ENCODE results near the gene PIK3C2B.

PIK3C2B gene

DNA sequence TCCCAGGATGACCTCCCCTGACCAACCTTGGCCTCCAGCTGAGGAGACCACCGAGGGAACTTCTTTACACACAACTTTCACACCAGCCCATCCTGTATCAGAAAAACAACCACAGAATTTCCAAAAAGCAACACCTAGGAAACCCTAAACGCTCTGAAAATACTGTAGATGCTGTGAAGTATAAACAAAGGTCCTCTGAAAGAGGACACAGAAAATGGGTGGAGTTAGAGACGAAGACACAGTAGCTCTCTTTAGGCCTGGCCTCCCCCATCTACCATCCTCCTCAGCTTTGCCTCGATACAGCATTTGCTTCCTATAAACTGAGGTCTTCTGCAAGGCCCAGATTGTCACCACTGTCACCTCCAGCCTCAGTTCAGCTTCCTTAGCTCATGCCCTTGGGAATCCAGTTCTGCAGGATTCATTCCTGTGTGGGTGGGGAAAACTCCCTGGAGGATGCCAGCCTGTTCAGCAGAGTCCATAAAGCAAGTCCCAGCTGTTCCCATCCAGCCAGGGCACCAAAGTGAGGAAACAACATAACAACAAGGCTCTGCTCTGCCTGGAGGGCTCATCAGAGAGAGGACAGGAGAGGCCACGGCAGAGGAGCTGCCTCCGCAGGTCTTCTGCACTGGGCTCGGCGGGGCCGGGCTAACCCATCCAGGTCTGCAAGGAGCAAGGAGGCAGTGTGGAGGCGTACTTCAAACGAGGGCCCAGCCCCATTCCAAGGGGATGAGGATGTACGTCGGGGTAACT is 15.0 kb downstream of the PIK3C2B start:
- H3K9me3 ChIP-seq (ENCODE audit: control insufficient read depth, low read length), result no peaks in the 10 kb centered on the region
- H3K27ac ChIP-seq (ENCODE audit: insufficient read depth, low read length, poor library complexity, severe bottlenecking), result no peak overlapping the region
- H3K4me3 ChIP-seq (ENCODE audit: insufficient read depth, low read depth, low read length, poor library complexity, severe bottlenecking), result no peak overlapping the region
- no peaks in the 10 kb centered on the region for H3K27me3 ChIP-seq (replicated peaks; ENCODE audit: control insufficient read depth, insufficient read depth, low read length, poor library complexity, severe bottlenecking)
- H3K4me1 ChIP-seq (ENCODE audit: control insufficient read depth, insufficient read depth, low read length, poor library complexity, severe bottlenecking), result peaks cover 15% of the 10 kb centered on the region
- H3K36me3 ChIP-seq (ENCODE audit: control insufficient read depth, insufficient read depth, low read length), result no peaks in the 10 kb centered on the region
- DNase-seq, result no peak

DNA sequence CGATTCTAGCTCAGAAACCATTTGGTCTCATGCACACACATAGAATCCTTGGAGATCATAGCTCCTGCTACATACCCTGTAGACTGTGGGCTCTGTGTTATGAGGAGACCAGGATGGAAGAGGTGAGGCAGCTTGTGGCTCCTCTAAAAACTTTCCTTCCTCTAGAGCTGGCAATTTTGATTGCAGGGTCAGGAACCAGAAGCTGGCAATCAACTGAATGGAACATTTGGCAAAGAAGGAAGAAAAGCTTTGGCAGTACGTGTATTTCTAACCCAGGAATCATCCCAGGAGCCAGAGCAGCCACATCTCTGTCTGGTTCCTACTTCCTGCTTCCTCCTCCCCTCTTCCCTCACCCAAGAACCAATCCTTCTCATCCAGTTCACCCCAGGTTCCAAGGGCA is 15.7 kb downstream of the PIK3C2B start:
- Histone ChIP-seq H3K27me3 (replicated peaks; ENCODE audit: control insufficient read depth, insufficient read depth, low read length, poor library complexity, severe bottlenecking) (no peaks in the 10 kb centered on the region), H3K36me3 (ENCODE audit: control insufficient read depth, insufficient read depth, low read length) (no peaks in the 10 kb centered on the region), H3K4me3 (ENCODE audit: insufficient read depth, low read depth, low read length, poor library complexity, severe bottlenecking) (no peak overlapping the region), H3K4me1 (ENCODE audit: control insufficient read depth, insufficient read depth, low read length, poor library complexity, severe bottlenecking) (peaks cover 15% of the 10 kb centered on the region), H3K27ac (ENCODE audit: insufficient read depth, low read length, poor library complexity, severe bottlenecking) (no peak overlapping the region), H3K9me3 (ENCODE audit: control insufficient read depth, low read length) (no peaks in the 10 kb centered on the region)
- no peak for DNase-seq

DNA sequence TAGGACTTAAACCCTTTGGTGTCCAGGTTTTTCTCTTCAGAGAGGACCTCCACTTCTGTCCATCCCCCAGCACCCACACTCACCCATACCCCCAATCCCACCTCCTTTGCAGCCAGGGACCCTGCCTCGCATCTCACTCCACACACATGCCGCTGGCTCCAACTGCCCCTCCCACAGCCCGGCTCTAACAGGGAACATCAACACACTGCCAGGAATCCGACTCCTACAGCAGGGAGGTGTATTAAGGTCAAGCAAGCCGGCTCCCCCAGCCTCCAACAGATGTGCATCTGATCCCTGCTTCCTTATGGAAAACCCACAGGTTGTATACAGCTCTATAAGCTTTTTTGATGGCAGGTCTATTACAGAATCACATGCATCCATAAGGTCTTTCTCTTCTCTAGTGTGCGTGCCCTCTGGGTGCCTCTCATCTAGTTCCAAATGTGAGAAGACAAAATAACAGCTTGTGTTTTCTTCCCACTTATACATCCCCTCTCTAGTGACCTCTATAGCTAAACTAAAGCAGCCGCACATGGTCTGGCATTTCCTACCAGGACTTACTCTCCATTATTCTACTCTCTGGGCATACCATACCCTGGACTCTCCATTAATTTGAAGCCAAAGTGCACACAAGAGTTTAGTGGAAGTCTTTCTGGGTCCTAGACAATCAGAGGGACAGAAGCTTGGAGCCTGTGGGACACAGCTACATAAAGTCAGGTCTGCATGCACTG is 16.3 kb downstream of the PIK3C2B start:
- Histone ChIP-seq H3K27me3 (replicated peaks; ENCODE audit: control insufficient read depth, insufficient read depth, low read length, poor library complexity, severe bottlenecking) (no peaks in the 10 kb centered on the region), H3K4me3 (ENCODE audit: insufficient read depth, low read depth, low read length, poor library complexity, severe bottlenecking) (no peak overlapping the region), H3K4me1 (ENCODE audit: control insufficient read depth, insufficient read depth, low read length, poor library complexity, severe bottlenecking) (peaks cover 15% of the 10 kb centered on the region), H3K9me3 (ENCODE audit: control insufficient read depth, low read length) (no peaks in the 10 kb centered on the region), H3K27ac (ENCODE audit: insufficient read depth, low read length, poor library complexity, severe bottlenecking) (no peak overlapping the region), H3K36me3 (ENCODE audit: control insufficient read depth, insufficient read depth, low read length) (no peaks in the 10 kb centered on the region)
- DNase-seq, result no peak

DNA sequence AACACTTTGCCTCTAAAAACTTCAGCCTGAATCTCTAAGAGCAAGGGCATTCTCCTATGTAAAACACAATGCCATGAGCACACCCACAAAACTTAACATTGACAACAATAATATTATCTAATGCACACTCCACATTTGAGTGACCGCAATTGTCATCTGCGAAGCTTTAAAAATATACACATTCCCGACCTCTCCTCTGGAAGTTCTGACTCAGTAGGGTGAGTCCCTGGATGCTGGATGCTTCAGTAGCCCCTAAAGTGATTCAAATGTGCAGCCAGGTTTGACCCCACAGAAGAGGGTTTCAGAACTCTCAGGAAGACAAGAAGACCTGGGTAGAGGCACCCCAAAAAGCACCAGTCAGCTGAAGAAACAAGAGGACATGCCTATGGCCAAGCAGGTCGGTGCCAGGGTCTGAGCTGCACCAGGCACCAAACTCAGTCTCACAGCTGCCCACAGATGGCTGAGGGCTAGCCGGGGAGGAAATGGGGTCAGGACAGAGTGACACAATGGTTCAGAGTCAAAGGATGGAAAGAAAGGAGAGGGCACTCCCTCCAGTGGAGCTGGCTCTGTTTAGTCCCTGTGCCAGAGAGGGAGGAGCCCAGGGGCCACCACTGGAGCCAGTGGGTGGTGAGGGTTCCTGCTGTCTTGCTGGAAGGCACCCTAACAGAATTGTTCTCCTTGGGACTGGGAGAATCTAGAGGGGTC is 17.4 kb downstream of the PIK3C2B start:
- Histone ChIP-seq H3K36me3 (ENCODE audit: control insufficient read depth, insufficient read depth, low read length) (no peaks in the 10 kb centered on the region), H3K4me1 (ENCODE audit: control insufficient read depth, insufficient read depth, low read length, poor library complexity, severe bottlenecking) (peaks cover 15% of the 10 kb centered on the region), H3K4me3 (ENCODE audit: insufficient read depth, low read depth, low read length, poor library complexity, severe bottlenecking) (no peak overlapping the region), H3K27ac (ENCODE audit: insufficient read depth, low read length, poor library complexity, severe bottlenecking) (no peak overlapping the region), H3K9me3 (ENCODE audit: control insufficient read depth, low read length) (no peaks in the 10 kb centered on the region), H3K27me3 (replicated peaks; ENCODE audit: control insufficient read depth, insufficient read depth, low read length, poor library complexity, severe bottlenecking) (no peaks in the 10 kb centered on the region)
- DNase-seq, result no peak

GRCh38 chr1:204476563-204476962 is 18.0 kb downstream of the PIK3C2B start:
- Histone ChIP-seq H3K9me3 (ENCODE audit: control insufficient read depth, low read length) (no peaks in the 10 kb centered on the region), H3K27me3 (replicated peaks; ENCODE audit: control insufficient read depth, insufficient read depth, low read length, poor library complexity, severe bottlenecking) (no peaks in the 10 kb centered on the region), H3K4me3 (ENCODE audit: insufficient read depth, low read depth, low read length, poor library complexity, severe bottlenecking) (no peak overlapping the region), H3K36me3 (ENCODE audit: control insufficient read depth, insufficient read depth, low read length) (no peaks in the 10 kb centered on the region), H3K4me1 (ENCODE audit: control insufficient read depth, insufficient read depth, low read length, poor library complexity, severe bottlenecking) (peaks cover 15% of the 10 kb centered on the region), H3K27ac (ENCODE audit: insufficient read depth, low read length, poor library complexity, severe bottlenecking) (no peak overlapping the region)
- DNase-seq, result no peak

- H3K4me3 ChIP-seq (ENCODE audit: insufficient read depth, low read depth, low read length, poor library complexity, severe bottlenecking), result no peak overlapping the region
- H3K27ac ChIP-seq (ENCODE audit: insufficient read depth, low read length, poor library complexity, severe bottlenecking), result no peak overlapping the region
- no peaks in the 10 kb centered on the region for H3K27me3 ChIP-seq (replicated peaks; ENCODE audit: control insufficient read depth, insufficient read depth, low read length, poor library complexity, severe bottlenecking)
- H3K9me3 ChIP-seq (ENCODE audit: control insufficient read depth, low read length), result no peaks in the 10 kb centered on the region
- H3K36me3 ChIP-seq (ENCODE audit: control insufficient read depth, insufficient read depth, low read length), result no peaks in the 10 kb centered on the region
- no peak for DNase-seq
- peaks cover 15% of the 10 kb centered on the region for H3K4me1 ChIP-seq (ENCODE audit: control insufficient read depth, insufficient read depth, low read length, poor library complexity, severe bottlenecking)
Observed at GRCh38 chr1:204475656-204476432, 18.8 kb downstream of the PIK3C2B start.

- H3K4me1 ChIP-seq (ENCODE audit: control insufficient read depth, insufficient read depth, low read length, poor library complexity, severe bottlenecking), result peaks cover 15% of the 10 kb centered on the region
- peaks cover 13% of the 10 kb centered on the region for H3K36me3 ChIP-seq (ENCODE audit: control insufficient read depth, insufficient read depth, low read length)
- H3K27ac ChIP-seq (ENCODE audit: insufficient read depth, low read length, poor library complexity, severe bottlenecking), result no peak overlapping the region
- no peak for DNase-seq
- H3K27me3 ChIP-seq (replicated peaks; ENCODE audit: control insufficient read depth, insufficient read depth, low read length, poor library complexity, severe bottlenecking), result no peaks in the 10 kb centered on the region
- no peak overlapping the region for H3K4me3 ChIP-seq (ENCODE audit: insufficient read depth, low read depth, low read length, poor library complexity, severe bottlenecking)
- H3K9me3 ChIP-seq (ENCODE audit: control insufficient read depth, low read length), result no peaks in the 10 kb centered on the region
Observed at GRCh38 chr1:204473400-204473965, 21.1 kb downstream of the PIK3C2B start.

DNA sequence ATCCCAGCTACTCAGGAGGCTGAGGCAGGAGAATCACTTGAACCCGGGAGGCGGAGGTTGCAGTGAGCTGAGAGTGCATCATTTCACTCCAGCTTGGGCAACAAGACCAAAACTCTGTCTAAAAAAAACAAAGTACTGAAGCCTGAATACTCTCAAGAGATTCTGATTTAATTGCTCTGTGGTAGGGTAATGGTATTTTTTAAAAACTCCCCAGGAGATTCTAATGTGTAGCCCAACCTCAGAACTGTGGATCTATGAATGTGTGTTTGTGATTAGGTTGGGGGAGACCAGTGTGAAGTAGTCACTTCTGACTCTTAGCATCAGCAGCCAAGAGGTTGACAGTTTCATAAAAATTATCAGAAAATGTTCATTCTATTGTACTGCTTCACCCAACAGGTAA is 21.9 kb downstream of the PIK3C2B start:
- peaks cover 15% of the 10 kb centered on the region for H3K4me1 ChIP-seq (ENCODE audit: control insufficient read depth, insufficient read depth, low read length, poor library complexity, severe bottlenecking)
- no peak overlapping the region for H3K4me3 ChIP-seq (ENCODE audit: insufficient read depth, low read depth, low read length, poor library complexity, severe bottlenecking)
- no peak for DNase-seq
- H3K27me3 ChIP-seq (replicated peaks; ENCODE audit: control insufficient read depth, insufficient read depth, low read length, poor library complexity, severe bottlenecking), result no peaks in the 10 kb centered on the region
- H3K9me3 ChIP-seq (ENCODE audit: control insufficient read depth, low read length), result no peaks in the 10 kb centered on the region
- H3K27ac ChIP-seq (ENCODE audit: insufficient read depth, low read length, poor library complexity, severe bottlenecking), result no peak overlapping the region
- H3K36me3 ChIP-seq (ENCODE audit: control insufficient read depth, insufficient read depth, low read length), result peaks cover 15% of the 10 kb centered on the region

DNA sequence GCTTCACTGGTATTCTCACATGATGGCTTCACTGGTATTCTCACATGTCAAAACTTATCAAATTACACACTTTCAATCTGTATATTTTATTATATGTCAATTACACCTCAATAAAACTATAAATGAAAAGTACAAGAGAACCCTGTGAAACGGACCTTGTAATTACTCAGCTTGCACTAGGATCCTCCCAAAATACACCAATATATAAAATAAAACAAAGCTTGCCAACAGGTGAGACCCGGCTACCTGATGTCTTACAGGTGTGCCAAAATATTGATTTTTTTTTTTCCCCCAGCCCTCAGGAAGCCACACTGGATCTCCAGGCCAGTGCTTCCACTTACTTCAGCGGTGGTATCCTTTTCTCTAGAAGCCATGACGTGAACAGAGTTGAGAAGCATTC is 22.9 kb downstream of the PIK3C2B start:
- Histone ChIP-seq H3K4me3 (ENCODE audit: insufficient read depth, low read depth, low read length, poor library complexity, severe bottlenecking) (no peak overlapping the region), H3K27ac (ENCODE audit: insufficient read depth, low read length, poor library complexity, severe bottlenecking) (no peak overlapping the region), H3K9me3 (ENCODE audit: control insufficient read depth, low read length) (no peaks in the 10 kb centered on the region), H3K36me3 (ENCODE audit: control insufficient read depth, insufficient read depth, low read length) (peaks cover 15% of the 10 kb centered on the region), H3K27me3 (replicated peaks; ENCODE audit: control insufficient read depth, insufficient read depth, low read length, poor library complexity, severe bottlenecking) (no peaks in the 10 kb centered on the region), H3K4me1 (ENCODE audit: control insufficient read depth, insufficient read depth, low read length, poor library complexity, severe bottlenecking) (peaks cover 15% of the 10 kb centered on the region)
- no peak for DNase-seq

Data from effector memory CD4-positive, alpha-beta T cell (primary cell).